ENCODE measurements around the gene ADGRG3. TPM values are rescaled to one million over a fixed set of nuclear protein-coding genes. Genes with fewer than 3 reads are reported as not detected.

Gene ADGRG3
- total and polyA plus RNA-seq, 11 donors: 0.12 to 1.4 (median 0.53) TPM

DNA sequence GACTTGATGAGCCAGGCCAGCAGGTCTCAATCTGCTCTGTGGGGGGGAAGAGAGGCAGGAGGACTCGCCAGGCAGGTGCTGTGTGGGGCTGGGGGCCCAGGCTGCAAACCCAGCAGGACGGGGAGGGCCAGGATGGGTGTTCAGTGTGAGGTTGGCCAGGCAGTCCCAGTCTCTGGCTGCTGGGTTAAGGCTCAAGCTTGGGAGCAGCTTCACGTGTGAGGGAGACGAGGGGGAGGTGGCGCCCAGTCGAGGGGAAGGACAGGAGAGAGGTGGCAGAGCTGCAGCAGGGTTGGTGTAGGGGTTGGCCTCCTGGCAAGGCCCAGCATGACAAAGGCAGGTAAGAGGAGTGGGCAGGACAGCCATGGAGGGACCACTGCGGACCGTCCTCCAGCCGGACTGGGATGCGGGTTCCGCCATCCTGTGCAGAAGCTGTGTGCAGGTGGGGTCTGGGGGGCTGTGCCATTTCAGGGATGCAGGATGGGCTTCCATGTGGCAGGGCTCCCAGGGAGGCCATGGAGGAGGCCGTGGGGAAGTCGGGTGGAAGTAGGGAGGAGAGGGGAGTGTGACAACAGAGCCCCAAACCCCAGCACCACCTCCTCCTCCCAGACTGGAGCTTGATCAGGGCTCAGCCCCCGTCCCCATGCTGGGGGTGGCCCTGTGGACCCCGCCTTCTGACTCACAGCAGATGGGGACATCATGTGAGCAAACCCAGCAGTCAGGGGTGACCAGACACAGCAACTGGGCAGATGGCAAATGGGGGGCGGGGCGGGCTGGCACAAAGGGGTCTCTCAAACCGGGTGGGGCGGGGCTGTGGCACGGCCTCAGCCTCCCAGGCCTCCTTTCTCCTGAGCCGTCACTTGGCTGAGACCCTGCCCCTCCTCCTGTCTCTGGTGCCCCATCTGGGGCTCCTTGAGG is 36.9 kb upstream of the ADGRG3 start:
- 65 to 70% (median 67%) methylated on average over 21 of the region's 21 CpGs for WGBS, 4 donors
- Histone ChIP-seq H3K27me3 (peaks cover 0 to 17% (median 0%) of the 10 kb centered on the region in 9 donors), H3K4me1 (peaks cover 5 to 62% (median 51%) of the 10 kb centered on the region in 12 donors), H3K4me3 (peak overlapping the region; percentile 13 to 65 (median 59)), H3K27ac (peak overlapping the region in 11 of 12 donors; percentile 70 to 93 (median 85)), H3K9me3 (no peaks in the 10 kb centered on the region), H3K36me3 (no peaks in the 10 kb centered on the region)
- ATAC-seq: no peak
- no peak for TF ChIP-seq POLR2A (IDR thresholded peaks at IDR 0.05)
- TF ChIP-seq, protein P1, sequence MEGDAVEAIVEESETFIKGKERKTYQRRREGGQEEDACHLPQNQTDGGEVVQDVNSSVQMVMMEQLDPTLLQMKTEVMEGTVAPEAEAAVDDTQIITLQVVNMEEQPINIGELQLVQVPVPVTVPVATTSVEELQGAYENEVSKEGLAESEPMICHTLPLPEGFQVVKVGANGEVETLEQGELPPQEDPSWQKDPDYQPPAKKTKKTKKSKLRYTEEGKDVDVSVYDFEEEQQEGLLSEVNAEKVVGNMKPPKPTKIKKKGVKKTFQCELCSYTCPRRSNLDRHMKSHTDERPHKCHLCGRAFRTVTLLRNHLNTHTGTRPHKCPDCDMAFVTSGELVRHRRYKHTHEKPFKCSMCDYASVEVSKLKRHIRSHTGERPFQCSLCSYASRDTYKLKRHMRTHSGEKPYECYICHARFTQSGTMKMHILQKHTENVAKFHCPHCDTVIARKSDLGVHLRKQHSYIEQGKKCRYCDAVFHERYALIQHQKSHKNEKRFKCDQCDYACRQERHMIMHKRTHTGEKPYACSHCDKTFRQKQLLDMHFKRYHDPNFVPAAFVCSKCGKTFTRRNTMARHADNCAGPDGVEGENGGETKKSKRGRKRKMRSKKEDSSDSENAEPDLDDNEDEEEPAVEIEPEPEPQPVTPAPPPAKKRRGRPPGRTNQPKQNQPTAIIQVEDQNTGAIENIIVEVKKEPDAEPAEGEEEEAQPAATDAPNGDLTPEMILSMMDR (IDR thresholded peaks at IDR 0.05): no peak
- no peak for DNase-seq
- intact Hi-C loops (cut with DNase I): no loop called here

GRCh38 chr16:57632568-57632967 is 35.5 kb upstream of the ADGRG3 start:
- Histone ChIP-seq H3K27me3 (peaks cover 0 to 17% (median 0%) of the 10 kb centered on the region in 9 donors), H3K4me3 (peak overlapping the region in 3 of 12 donors; percentile 2 to 24 (median 15)), H3K27ac (peak overlapping the region in 11 of 12 donors; percentile 52 to 93 (median 84)), H3K9me3 (no peaks in the 10 kb centered on the region), H3K36me3 (no peaks in the 10 kb centered on the region), H3K4me1 (peaks cover 5 to 74% (median 61%) of the 10 kb centered on the region in 12 donors)
- 17 to 62% (median 54%) methylated on average over 4 to 15 of the region's 15 CpGs for WGBS, 4 donors
- ATAC-seq (no peak), DNase-seq (peak in 2 of 5 donors; percentile 65)
- TF ChIP-seq, protein P1 (IDR thresholded peaks at IDR 0.05): no peak
- no peak for TF ChIP-seq POLR2A (IDR thresholded peaks at IDR 0.05)
- intact Hi-C loops (cut with DNase I): no loop called here

DNA sequence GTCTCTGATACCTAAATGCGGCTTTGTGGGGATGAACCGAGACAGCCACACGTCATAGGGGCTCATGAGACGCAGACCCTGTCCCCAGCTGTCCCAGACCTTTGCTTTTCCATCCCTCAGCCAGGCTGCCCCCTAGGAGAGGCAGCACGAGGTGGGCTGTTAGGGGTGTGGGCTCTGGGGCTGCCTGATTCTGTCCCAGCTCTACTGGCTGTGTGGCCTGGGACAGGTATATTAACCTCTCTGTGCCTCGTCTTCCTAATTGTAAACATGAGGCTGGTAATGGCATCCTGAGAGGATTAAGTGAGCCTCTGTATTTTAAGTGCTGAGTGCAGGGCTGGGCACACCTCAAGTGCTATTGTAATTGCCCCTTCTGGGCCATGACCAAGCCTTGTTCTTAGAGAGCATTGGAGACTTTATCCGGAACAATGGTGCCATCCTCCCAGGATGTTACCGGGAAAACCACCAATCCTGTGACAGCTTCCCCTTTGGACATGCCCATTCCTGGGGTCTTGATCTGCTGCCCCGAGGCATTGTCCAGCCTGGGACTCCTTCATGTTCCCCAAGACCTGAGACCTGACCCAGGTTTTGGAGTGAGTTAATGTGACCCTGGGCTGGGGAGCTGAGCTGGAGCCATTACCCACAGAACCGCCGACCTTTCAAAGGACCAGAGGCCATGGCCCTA is 34.6 kb upstream of the ADGRG3 start:
- no peak overlapping the region for H3K4me3 ChIP-seq
- no peaks in the 10 kb centered on the region for H3K9me3 ChIP-seq
- peaks cover 0 to 14% (median 0%) of the 10 kb centered on the region in 9 donors for H3K27me3 ChIP-seq
- no peaks in the 10 kb centered on the region for H3K36me3 ChIP-seq
- 77 to 91% (median 88%) methylated on average over 9 to 11 of the region's 11 CpGs for WGBS, 4 donors
- peak overlapping the region in 11 of 12 donors; percentile 20 to 93 (median 85) for H3K27ac ChIP-seq
- ATAC-seq: no peak
- peaks cover 5 to 74% (median 59%) of the 10 kb centered on the region in 12 donors for H3K4me1 ChIP-seq
- intact Hi-C loops (cut with DNase I): no loop called here
- no peak for TF ChIP-seq POLR2A (IDR thresholded peaks at IDR 0.05)
- TF ChIP-seq, protein P1 (IDR thresholded peaks at IDR 0.05): no peak
- no peak for DNase-seq

DNA sequence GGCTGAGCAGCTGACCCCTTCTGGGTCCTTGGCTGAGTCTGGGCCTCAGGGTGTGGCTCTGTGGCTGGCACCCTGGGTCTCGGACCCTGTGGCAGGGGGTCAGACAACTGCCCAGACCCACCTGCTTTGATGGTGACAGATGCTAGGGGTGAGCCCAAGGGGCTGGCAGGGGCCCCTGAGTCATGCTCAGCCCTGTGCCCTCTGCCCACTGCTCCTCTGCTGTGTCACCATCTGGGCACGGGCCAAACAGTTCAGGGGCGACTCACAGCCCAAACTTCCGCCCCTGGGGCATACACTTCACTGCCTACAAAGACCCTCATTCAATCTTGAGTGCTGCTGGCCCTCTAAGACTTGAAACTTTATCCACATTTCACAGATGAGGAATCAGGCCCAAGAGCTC is 33.9 kb upstream of the ADGRG3 start:
- Histone ChIP-seq H3K27me3 (peaks cover 0 to 13% (median 0%) of the 10 kb centered on the region in 9 donors), H3K36me3 (no peaks in the 10 kb centered on the region), H3K9me3 (no peaks in the 10 kb centered on the region), H3K4me3 (no peak overlapping the region), H3K27ac (peak overlapping the region in 11 of 12 donors; percentile 20 to 93 (median 85)), H3K4me1 (peaks cover 5 to 80% (median 65%) of the 10 kb centered on the region in 12 donors)
- DNase-seq (no peak), ATAC-seq (no peak)
- intact Hi-C loops (cut with DNase I): no loop called here
- 67 to 81% (median 75%) methylated on average over 4 of the region's 4 CpGs for WGBS, 4 donors
- TF ChIP-seq, protein P1 (IDR thresholded peaks at IDR 0.05): no peak
